GM19043 (cell line): ENCODE measurements around the gene KIAA1191.

Source experiments
- ATAC-seq: cut with Tn5 transposase; IDR thresholded peaks from one replicate; pipeline ENCODE4 v1.9.1; 2021; ENCODE audit warnings: low read depth; ENCODE audit not compliant: unreplicated experiment

Gene KIAA1191

DNA sequence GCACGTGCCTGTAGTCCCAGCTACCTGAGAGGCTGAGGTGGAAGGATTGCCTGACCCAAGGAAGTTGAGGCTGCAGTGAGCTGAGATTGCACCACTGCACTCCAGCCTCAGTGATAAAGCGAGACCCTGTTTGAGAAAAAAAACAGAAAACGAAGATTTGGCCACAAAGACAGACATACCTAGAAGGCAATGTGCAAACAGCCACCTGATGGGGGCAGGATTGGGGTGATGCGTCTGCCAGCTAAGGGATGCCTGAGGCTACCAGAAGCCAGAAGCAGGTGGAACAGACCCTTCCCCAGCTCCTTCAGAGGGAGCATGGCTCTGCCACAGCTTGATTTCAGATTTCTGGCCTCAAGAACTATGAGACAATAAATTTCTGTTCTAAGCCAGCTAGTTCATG lies 29.9 kb upstream of the KIAA1191 start:
- no peak for ATAC-seq

DNA sequence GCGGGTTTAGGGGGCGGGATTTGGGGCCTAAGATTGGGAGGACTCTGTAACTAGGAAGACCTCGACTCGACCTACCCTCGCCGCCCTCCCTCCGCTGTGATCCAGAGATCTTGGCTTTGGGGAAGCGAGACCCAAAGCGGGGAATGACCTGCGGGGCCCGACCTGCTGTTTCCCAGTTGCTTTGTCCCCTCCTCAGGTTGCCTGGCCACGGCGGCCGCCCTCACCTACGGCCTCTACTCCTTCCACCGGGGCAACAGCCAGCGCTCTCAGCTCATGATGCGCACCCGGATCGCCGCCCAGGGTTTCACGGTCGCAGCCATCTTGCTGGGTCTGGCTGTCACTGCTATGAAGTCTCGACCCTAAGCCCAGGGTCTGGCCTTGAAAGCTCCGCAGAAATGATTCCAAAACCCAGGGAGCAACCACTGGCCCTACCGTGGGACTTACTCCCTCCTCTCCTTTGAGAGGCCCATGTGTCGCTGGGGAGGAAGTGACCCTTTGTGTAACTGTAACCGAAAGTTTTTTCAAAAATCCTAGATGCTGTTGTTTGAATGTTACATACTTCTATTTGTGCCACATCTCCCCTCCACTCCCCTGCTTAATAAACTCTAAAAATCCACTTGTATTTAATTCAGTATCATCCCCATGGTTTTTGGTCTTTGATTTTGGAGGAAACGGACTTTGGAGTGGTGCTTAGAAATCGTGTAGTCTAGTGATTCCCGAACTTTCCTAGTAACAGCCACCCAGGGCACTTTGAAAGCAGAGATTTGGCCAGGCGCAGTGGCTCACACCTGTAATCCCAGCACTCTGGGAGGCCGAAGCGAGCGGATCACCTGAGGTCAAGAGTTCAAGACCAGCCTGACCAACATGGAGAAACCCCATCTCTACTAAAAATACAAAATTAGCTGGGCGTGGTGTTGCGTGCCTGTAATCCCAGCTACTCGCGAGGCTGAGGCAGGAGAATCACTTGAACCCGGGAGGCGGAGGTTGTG lies 27.9 kb upstream of the KIAA1191 start:
- peak; percentile 29 for ATAC-seq

DNA sequence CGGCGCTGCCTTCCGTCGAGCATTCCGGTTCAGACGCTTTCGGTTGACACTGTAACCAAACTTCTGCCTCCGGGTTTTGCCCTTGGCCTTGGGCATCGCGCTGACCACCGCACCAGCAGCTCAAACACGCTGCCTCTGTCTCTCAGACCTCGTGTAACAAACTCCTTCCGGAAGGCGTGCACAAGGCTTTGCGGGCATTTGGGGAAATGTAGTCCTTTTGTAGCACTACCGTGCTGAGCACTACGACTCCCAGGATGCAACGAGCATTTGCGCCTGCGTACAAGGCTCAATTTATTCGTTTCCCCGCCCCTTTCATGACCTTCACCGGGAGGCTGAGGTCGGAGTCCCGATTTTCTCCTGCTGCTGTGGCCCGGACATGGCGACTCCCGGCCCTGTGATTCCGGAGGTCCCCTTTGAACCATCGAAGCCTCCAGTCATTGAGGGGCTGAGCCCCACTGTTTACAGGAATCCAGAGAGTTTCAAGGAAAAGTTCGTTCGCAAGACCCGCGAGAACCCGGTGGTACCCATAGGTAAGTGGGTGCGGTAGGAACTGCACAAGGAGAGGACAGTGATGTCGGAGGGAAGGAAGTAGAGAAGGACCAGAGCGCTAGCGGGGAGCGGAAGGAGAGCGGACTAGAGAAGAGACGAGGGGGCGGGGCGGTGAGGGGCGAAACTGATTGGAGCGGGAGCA lies 27.0 kb upstream of the KIAA1191 start, which contains the start of the genes HIGD2A and NOP16:
Gene HIGD2A, plus strand, starts transcription at position 308 of the 691 bp plus-strand sequence. Its CDS starts 69 bp downstream, at position 377.
Gene NOP16, minus strand, starts transcription at position 155 of the 691 bp plus-strand sequence. Its CDS starts 59 bp downstream, at position 96.
- ATAC-seq, result peak; percentile 84

DNA sequence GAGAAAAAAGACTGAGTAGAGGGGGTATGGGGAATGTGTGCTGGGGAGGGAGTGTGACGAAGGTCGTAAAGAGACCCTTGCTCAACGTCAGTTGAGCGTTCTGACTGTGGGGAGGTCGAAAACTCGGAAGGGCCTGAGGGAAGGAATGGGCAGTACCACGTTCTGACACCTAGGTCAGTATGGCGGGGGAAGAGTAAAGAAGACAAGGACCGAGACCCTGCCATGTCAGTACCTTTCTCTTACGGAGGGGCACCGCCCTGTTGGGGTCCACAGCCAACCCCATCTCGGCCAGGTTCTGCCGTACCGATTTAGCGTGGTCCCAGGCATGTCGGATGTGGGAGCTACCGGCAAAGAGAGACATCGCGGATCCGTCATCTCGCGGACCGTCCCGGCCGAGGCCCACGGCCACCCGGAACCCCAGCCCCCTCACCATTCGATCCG lies 26.5 kb upstream of the KIAA1191 start:
- ATAC-seq, result no peak

DNA sequence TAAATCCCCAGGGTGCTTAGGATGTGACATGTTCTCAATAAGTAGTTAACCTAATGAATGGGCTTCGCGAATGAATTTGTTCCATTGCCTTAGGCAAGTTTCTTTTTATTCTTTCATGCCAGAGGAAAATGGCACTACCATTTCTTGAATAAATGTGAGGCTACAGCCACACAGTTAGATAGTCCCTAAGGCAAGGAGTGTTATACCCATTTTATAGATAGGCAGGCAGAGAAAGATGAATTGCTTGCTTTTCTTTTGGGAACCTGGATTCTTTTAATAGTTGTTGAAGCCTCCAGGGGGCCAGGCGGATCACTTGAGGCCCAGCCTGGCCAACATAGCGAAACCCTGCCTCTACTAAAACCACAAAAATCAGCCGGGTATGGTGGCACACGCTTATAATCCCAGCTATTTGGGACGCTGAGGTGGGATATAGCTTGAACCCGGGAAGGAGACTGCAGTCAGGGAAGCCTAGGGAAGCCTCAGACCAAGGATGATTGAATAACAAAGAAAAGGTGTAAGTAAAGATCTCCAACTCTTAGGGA lies 25.9 kb upstream of the KIAA1191 start:
- ATAC-seq, result no peak

DNA sequence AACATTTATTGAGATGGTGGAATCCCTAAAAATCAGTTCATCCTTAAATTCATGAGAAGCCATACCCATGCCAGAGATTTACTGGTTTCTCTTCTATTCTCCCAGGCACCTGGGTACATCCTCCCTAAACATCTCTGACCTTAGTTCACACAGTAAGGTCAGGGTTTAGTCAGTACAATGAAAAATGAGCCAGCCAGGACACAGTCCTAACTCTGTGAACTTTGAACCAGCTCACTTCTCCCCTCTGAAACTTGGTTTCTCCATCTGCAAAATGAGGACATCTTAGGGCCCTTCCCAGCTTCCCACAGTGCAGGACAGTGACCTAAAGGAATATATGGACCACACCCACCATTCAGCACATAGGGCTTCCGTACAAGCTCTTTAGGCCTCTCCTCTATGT lies 24.9 kb upstream of the KIAA1191 start:
- no peak for ATAC-seq

DNA sequence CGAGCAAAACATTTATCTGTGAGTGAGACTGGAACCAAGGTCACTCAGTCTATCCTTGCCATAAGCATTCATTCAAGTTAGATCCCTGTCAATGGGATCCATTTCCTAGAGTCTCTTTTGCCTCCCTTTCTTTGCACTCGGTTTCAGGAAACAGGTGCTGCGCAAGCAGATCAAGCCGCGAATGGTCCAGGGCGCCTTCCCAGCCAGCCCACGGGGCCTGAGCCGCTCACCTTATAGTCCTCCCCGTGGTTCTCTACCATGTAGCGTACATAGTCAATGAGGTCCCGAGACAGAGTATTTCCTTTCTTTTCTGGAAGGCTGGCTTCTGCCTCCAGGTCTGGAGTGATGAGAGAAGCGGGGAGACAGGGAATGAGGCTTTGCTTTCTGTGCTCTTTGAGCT lies 23.4 kb upstream of the KIAA1191 start:
- ATAC-seq, result no peak

DNA sequence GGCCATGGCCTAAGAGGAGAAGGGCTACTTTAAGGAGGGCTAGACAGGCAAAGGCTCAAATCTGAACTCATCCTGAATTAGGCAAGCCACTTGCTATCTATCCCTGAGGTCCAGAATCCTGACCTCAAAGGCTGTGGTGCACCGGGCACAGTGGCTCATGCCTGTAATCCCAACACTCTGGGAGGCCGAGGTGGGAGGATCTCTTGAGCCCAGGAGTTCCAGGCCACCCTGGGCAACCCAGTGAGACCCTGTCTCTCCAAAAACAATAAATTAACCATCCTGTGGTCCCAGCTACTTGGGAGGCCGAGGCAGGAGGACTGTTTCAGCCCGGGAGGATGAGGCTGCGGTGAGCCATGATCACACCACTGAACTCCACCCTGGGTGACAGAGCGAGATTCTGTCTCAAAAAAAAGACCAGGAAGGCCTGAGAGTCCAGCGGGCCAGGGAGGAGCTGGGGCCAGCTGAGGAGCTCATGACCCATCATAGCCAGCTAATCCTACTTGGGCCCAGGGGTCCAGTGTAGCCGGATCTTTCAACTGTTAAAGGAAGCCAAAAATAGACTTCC lies 22.9 kb upstream of the KIAA1191 start:
- no peak for ATAC-seq

DNA sequence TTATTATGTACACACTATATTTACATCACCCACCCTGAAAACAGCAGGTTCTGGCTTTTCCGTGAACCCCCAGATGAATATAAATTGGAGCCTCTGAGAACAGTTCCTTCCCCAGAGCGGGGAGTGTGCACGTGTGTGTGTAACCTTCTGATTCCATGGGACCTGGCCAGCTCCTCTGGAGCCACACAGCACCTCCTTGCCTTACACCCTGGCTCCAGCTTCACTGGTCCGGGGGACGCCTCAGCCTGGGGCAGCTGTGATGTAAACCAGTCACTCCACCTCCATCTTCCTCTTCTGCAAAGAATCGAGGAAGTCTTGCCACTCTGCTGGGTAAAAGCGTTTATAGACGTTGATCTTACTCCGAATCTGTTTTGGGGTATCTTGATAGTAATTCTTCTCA lies 22.4 kb upstream of the KIAA1191 start:
- no peak for ATAC-seq

DNA sequence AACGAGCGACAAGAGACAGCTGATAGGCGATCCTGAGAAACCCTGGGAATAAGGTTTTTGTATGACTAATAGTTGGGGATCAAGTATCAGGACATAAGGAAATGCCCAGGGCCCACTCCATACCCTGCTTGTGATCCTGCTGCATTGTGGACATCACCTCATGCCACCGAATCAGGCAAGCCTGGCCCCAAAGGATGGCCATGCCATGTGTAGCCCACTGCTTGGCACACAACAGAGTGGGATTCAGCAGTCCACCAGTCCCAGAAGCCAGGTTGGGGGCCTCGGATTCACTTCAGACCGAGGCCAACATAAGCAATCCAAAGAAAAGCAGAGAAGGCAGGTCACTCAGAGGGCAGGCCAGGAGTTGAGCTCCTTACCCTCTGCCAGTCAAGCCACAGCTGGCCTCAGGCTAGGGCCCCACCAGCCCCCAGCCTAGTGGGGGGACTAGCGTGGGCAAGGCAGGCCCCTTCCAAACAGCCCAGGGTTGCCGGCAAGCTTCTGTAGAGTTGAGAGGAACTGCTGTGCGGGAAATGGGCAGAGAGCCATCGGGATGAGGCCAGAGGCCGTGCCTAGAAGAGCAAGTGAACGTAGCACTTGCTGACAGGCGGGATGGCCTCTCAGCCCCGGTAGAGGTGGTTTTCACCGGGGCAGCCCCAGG lies 21.8 kb upstream of the KIAA1191 start:
- no peak for ATAC-seq

DNA sequence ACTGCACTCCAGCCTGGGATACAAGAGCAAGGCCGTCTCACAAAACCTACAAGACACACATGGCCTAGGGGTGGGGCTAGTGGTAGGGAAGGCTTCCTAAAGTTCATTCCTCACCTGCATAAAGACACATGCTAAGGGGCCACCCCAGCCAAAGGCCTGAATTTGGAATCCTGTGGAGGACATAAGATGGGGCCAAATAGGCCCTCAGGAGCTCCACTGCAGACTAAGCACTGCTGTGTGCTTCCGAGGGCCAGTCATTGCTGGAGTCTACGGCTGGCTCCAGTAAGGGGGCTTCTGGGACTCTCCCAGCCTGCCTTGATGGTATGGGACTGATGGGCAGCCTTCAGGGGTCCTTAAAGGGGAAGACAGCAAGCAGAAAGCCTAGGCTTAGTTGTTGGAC lies 21.2 kb upstream of the KIAA1191 start:
- no peak for ATAC-seq

DNA sequence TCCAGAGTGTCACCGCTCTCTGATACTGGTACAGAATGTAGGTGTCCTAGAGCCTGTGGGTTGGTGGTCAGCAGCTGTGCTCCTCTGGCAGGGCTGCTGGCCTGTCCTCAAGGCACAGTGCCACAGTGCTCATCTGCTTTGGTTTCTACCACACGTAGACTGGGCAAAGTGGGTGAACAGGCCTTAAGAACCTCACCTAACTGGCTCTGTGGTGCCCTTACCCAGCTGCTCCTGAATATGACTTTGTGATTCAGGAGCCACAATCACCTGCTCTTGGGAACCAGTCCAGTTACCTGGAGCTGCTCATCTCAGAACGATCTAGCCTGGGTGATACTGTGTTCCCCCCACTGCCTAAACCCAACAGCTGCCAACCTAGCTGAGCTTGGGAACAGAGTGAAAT lies 20.4 kb upstream of the KIAA1191 start:
- no peak for ATAC-seq

DNA sequence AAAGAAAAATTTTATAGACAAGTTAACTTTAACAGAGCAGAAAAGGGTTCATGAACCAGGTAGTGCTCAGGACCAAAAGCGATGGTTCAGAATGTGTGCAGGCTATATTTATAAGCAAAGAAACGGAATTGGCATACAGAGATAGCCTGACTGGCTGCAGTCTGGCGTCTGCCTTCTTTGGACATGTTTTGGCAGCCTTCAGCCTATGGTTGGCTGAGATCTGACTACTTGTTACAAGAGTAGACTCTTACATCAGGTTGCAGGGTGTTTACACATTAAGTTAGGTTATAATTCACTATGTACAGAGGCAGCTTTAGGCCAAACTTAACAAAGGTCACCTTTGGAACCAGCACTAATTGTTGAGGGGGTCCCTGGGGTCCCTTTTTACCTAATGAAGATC lies 19.9 kb upstream of the KIAA1191 start:
- no peak for ATAC-seq

DNA sequence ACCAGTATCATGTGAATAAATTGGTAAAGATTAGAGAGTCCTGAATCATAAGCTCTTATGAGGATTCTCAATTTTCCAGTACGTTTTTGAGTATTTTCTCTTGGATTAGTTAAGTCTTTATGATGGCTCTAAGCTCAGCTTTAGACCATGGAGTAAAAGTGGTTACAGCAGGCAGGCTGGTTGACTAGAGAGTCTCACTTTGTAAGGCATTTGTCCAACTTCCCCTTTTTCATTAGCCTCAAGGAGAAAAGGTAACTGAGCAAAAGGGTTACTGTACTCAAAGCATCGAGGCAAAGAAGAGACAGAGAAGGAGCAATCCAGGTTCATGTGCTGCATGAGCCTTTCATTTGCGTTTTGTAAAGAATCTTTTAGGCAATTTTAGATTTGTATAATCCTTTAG lies 18.3 kb upstream of the KIAA1191 start:
- no peak for ATAC-seq

DNA sequence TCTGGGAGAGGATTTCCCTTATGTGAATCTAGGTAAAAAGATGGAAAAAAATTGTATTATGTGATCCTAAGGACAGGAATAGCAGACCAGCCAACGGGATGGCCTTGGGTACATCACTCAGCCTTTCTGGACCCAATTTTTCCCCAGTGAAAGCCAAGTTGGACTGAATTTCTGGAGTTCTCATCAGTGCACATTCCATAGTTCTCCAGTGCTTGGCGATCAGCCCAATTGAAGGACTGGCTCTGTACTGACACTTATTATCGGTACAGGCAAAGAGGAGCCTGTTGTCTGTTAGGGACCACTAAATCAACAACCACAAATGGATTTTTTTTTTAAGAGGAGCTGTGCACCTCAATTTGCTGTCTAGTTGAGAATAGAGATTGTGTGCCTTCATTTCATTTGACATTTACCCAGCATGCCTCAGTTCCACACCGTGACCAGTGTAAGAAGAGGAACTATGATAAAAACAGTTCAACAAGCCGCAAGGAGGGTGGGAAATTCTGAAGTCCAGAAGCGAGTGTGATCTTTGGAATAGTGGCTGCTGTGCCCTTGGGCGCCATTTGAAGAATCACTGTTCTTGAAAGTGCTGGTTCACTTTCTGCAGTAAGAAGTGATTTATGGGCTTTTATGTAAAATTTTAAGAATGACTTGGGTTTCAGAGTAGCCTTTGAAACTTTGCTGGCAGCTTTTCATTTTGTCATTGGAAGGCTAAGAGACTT lies 11.7 kb upstream of the KIAA1191 start:
- ATAC-seq, result no peak

DNA sequence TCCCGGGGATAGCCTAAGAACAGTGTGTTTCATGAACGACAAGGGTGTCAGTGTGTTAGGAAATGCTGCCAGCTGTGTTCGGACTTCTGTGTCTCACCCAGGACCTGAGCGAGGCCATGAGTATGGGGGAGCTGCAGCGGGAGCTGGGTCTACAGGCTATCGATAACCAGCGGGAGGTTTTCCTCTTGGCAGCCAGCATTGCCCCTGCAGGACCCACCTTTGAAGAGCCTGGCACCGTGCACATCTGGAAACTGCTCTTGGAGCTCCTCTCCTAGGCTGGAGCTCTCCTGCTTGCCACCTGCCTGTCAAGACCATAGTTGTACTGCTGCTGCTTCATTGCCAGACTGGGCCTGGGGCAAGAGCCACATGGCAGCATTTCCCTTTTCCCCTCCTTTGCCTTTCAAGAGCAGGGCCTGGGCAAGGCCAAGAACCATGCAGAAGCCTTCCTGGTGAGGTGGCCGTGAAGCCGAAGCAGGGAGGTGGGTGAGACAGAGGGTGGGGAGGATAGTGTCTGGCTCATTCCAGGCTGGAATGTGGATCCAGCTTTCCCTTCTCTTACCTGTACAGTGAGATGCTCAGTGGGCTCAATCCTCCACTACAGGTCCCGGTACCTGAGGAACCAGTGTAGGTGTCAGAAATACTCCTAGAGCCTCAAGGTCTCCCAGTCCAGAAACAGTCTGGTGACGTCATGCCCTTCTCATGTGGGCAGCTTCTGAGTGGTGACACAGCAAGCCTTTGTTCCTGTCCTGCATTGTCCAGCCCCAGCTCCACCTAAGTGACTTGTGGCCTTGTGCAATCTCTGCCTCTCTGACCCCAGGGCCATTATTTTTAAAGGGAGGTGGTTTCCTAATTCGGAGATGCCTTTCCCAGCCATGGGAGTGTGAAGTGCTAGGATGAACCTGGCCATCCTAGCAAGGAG lies 10.3 kb upstream of the KIAA1191 start:
- no peak for ATAC-seq

DNA sequence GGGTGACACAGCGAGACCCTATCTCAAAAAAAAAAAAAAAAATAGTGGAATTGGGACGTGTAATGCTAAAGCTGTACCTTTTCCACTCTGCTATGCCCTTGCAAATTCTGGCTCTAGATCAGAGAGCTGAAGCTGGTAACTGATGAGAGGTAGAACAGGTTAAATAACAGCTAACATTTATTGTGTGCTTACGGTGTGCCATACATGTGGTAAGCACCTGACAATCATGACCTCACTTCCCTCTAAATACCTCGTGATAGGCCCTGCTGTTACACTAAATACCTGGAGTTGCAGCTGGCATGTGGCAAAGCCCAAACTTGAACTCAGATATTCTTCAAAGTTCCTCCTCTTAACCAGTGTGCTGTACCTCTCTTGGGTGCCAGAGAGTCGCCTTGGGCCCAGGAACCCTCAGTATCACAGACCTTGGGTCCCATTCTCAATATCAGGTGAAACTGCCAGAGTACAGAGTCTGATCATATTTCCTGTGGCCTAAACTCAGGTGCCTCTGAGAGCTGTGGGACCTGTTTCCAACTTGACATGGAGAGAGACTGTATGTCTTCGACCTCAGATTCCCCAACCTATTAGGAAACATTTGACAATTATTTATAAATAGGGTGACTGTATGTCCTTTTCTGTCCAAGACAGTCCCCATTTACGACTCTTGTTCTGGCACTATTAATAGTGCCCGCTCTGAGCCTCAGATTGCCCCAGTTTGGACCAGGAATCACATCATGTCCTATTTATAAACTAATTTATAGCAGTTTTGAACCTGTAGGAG lies 8.6 kb upstream of the KIAA1191 start:
- ATAC-seq, result no peak

DNA sequence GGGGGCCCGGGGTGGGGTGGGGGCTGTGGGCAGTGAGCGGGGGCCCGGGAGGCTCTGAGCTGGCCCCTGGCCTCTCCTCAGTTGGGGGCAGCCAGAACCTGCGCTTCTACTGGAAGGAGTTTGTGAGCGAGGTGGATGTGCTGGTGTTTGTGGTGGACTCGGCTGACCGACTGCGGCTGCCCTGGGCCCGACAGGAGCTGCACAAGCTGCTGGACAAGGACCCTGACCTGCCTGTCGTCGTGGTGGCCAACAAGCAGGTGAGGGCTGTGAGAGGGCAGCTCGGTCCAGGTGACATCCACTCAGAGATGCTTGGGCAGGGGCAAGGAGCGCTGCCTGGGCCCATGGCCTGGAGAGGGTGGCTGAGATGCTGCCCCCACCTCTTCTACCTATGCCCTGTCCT lies 7.2 kb upstream of the KIAA1191 start:
- ATAC-seq, result no peak
